ENCODE results near the gene GULP1. TPM values are rescaled to one million over a fixed set of nuclear protein-coding genes. Genes with fewer than 3 reads are reported as not detected.

GULP1 gene
- polyA plus RNA-seq, 1 donor (not counting 4 experiments of a cell fraction or from before 2014, with no cell fraction given) = 11.7 TPM

GRCh38 chr2:188627471-188627870 lies 335.8 kb downstream of the GULP1 start:
- Histone ChIP-seq H3K36me3 (ENCODE audit: control insufficient read depth in 2 of 2, extremely low read depth in 1 of 2, insufficient read depth in 2 of 2, low read length in 2 of 2) (no peaks in the 10 kb centered on the region), H3K27me3 (ENCODE audit: control insufficient read depth, extremely low read depth, insufficient read depth, low read length) (no peaks in the 10 kb centered on the region), H3K9me3 (ENCODE audit: control insufficient read depth, low read depth, low read length) (no peaks in the 10 kb centered on the region), H3K4me2 (ENCODE audit: control insufficient read depth, extremely low read depth, insufficient read depth, low read depth, low read length) (no peak overlapping the region), H3K9me1 (ENCODE audit: control insufficient read depth, extremely low read depth, insufficient read depth, low read length) (no peaks in the 10 kb centered on the region), H3K9ac (ENCODE audit: control insufficient read depth, extremely low read depth, insufficient read depth, low read length) (no peak overlapping the region), H4K20me1 (ENCODE audit: control insufficient read depth, extremely low read depth, insufficient read depth, low read length) (no peaks in the 10 kb centered on the region), H3K79me2 (ENCODE audit: control insufficient read depth, insufficient read depth, low read length) (no peaks in the 10 kb centered on the region), H3K27ac (ENCODE audit: control insufficient read depth, insufficient read depth, low read length) (no peak overlapping the region), H3K4me3 (ENCODE audit: control insufficient read depth in 2 of 3, extremely low read depth in 1 of 3, insufficient read depth in 2 of 3, low read depth in 1 of 3, low read length in 3 of 3) (no peak overlapping the region), H2AFZ (ENCODE audit: control insufficient read depth, low read length) (no peak overlapping the region), H3K4me1 (ENCODE audit: control insufficient read depth, extremely low read depth, insufficient read depth, low read length) (peaks cover 3% of the 10 kb centered on the region)
- DNase-seq (ENCODE audit: low read depth, low spot score) (no peak), FAIRE-seq (no peak)
- no peak for TF ChIP-seq CTCF (optimal IDR thresholded peaks at IDR 0.05 in 1 of 3, IDR thresholded peaks at IDR 0.05 in 1 of 3, conservative IDR thresholded peaks at IDR 0.05 in 1 of 3; ENCODE audit: extremely low read depth in 1 of 3, insufficient read depth in 2 of 3, low read length in 3 of 3)
- dilution Hi-C loops (cut with MboI; ENCODE audit: extremely low pct_ligation_motif_present, low sequenced_read_pairs) = no loop called here

- no peak overlapping the region for H3K9ac ChIP-seq (ENCODE audit: control insufficient read depth, extremely low read depth, insufficient read depth, low read length)
- dilution Hi-C loops (cut with MboI; ENCODE audit: extremely low pct_ligation_motif_present, low sequenced_read_pairs) = no loop called here
- no peak for TF ChIP-seq CTCF (optimal IDR thresholded peaks at IDR 0.05 in 1 of 3, IDR thresholded peaks at IDR 0.05 in 1 of 3, conservative IDR thresholded peaks at IDR 0.05 in 1 of 3; ENCODE audit: extremely low read depth in 1 of 3, insufficient read depth in 2 of 3, low read length in 3 of 3)
- no peak for TF ChIP-seq EZH2 (IDR thresholded peaks at IDR 0.05; ENCODE audit: low read length)
- H3K79me2 ChIP-seq (ENCODE audit: control insufficient read depth, insufficient read depth, low read length) = no peaks in the 10 kb centered on the region
- no peaks in the 10 kb centered on the region for H3K36me3 ChIP-seq (ENCODE audit: control insufficient read depth in 2 of 2, extremely low read depth in 1 of 2, insufficient read depth in 2 of 2, low read length in 2 of 2)
- H4K20me1 ChIP-seq (ENCODE audit: control insufficient read depth, extremely low read depth, insufficient read depth, low read length) = no peaks in the 10 kb centered on the region
- peaks cover 3% of the 10 kb centered on the region for H3K4me1 ChIP-seq (ENCODE audit: control insufficient read depth, extremely low read depth, insufficient read depth, low read length)
- H3K4me3 ChIP-seq (ENCODE audit: control insufficient read depth in 2 of 3, extremely low read depth in 1 of 3, insufficient read depth in 2 of 3, low read depth in 1 of 3, low read length in 3 of 3) = no peak overlapping the region
- H3K9me3 ChIP-seq (ENCODE audit: control insufficient read depth, low read depth, low read length) = no peaks in the 10 kb centered on the region
- H2AFZ ChIP-seq (ENCODE audit: control insufficient read depth, low read length) = no peak overlapping the region
- H3K4me2 ChIP-seq (ENCODE audit: control insufficient read depth, extremely low read depth, insufficient read depth, low read depth, low read length) = no peak overlapping the region
- no peaks in the 10 kb centered on the region for H3K9me1 ChIP-seq (ENCODE audit: control insufficient read depth, extremely low read depth, insufficient read depth, low read length)
- FAIRE-seq = peak; percentile 74
- no peak for DNase-seq (ENCODE audit: low read depth, low spot score)
- no peak overlapping the region for H3K27ac ChIP-seq (ENCODE audit: control insufficient read depth, insufficient read depth, low read length)
- no peaks in the 10 kb centered on the region for H3K27me3 ChIP-seq (ENCODE audit: control insufficient read depth, extremely low read depth, insufficient read depth, low read length)
Observed at GRCh38 chr2:188628989-188629752, 337.5 kb downstream of the GULP1 start.
